ENCODE results near the gene EARS2.
"Not testable (repeated sequence)": the region's sequence is repeated elsewhere in the genome, so short reads cannot be mapped to it uniquely, and the experiment has no call there.

DNA sequence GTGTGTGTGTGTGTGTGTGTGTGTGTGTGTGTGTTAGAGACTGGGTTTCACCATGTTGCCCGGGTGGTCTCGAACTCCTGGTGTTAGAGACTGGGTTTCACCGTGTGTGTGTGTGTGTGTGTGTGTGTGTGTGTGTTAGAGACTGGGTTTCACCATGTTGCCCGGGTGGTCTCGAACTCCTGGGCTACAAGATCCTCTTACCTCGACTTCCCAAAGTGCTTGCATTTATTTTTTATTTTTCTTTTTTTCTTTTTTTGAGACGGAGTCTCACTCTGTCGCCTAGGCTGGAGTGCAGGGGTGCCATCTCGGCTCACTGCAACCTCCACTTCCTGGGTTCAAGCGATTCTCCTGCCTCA, 46.3 kb downstream of the EARS2 start:
- TF ChIP-seq, protein P1, sequence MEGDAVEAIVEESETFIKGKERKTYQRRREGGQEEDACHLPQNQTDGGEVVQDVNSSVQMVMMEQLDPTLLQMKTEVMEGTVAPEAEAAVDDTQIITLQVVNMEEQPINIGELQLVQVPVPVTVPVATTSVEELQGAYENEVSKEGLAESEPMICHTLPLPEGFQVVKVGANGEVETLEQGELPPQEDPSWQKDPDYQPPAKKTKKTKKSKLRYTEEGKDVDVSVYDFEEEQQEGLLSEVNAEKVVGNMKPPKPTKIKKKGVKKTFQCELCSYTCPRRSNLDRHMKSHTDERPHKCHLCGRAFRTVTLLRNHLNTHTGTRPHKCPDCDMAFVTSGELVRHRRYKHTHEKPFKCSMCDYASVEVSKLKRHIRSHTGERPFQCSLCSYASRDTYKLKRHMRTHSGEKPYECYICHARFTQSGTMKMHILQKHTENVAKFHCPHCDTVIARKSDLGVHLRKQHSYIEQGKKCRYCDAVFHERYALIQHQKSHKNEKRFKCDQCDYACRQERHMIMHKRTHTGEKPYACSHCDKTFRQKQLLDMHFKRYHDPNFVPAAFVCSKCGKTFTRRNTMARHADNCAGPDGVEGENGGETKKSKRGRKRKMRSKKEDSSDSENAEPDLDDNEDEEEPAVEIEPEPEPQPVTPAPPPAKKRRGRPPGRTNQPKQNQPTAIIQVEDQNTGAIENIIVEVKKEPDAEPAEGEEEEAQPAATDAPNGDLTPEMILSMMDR (IDR thresholded peaks at IDR 0.05; ENCODE audit: low read length) = not testable (repeated sequence)
- TF ChIP-seq EZH2phosphoT487 (IDR thresholded peaks at IDR 0.05; ENCODE audit: low read length); EZH2 (optimal IDR thresholded peaks at IDR 0.05; ENCODE audit: low read depth, low read length): not testable (repeated sequence)
